PC-3 (cell line): Measurements from ENCODE around the gene POLR2C. TPM values are rescaled to one million over a fixed set of nuclear protein-coding genes. Genes with fewer than 3 reads are reported as not detected.

Source experiments
- ATAC-seq: fragments of 200-7000 bp; cut with Tn5 transposase; 2 replicates; pipeline ENCODE4 v1.9.1; 2020; ENCODE audit warnings: mild to moderate bottlenecking, moderate library complexity
- BruUV-seq: library from RNA; stranded (reverse); fragments of 400-500 nt; replicated peaks from 2 replicates; lab custom pipeline; 2021; lab: Mats Ljungman, UMichigan
- CTCF ChIA-PET: fragments of 300-600 bp; sonication (Branson Sonifier 250); formaldehyde crosslinking; loops from one replicate; lab custom pipeline; 2022; ENCODE audit warnings: antibody characterized with exemption; lab: Charles Lee
- POLR2A ChIA-PET: fragments of 300-600 bp; sonication (Branson Sonifier 250); formaldehyde crosslinking; loops from one replicate; lab custom pipeline; 2022; ENCODE audit warnings: antibody characterized with exemption; ENCODE audit not compliant: unreplicated experiment; lab: Charles Lee
- DNase-seq: peaks from one replicate; pipeline ENCODE4 v3.0.0-alpha.2; 2015
- H2AFZ ChIP-seq: fragments of 300-600 bp; sonication (generic); 2 replicates; pipeline ENCODE4 v1.6.0; 2016; ENCODE audit warnings: antibody characterized with exemption, low read length
- H3F3A ChIP-seq: fragments of 300-600 bp; sonication (generic); one replicate; pipeline ENCODE4 v1.6.0; 2017; ENCODE audit warnings: antibody characterized with exemption, low read length, control low read depth, mild to moderate bottlenecking; ENCODE audit not compliant: unreplicated experiment
- H3K27ac ChIP-seq: fragments of 300-600 bp; sonication (generic); 2 replicates; pipeline ENCODE4 v1.5.1; 2016; ENCODE audit warnings: mild to moderate bottlenecking, low read length
- H3K27me3 ChIP-seq: fragments of 300-600 bp; sonication (generic); 2 replicates; pipeline ENCODE4 v1.6.1; 2016; ENCODE audit warnings: low read length, mixed read lengths
- H3K36me3 ChIP-seq: fragments of 300-600 bp; sonication (generic); 2 replicates; pipeline ENCODE4 v1.6.1; 2016; ENCODE audit warnings: low read depth, mixed run types, low read length, mixed read lengths
- H3K4me1 ChIP-seq: fragments of 300-600 bp; sonication (generic); 2 replicates; pipeline ENCODE4 v1.5.1; 2016; ENCODE audit warnings: low read length; ENCODE audit not compliant: insufficient read depth
- H3K4me2 ChIP-seq: fragments of 300-600 bp; sonication (generic); 2 replicates; pipeline ENCODE4 v1.6.0; 2016; ENCODE audit warnings: low read length
- H3K4me3 ChIP-seq: fragments of 300-600 bp; sonication (generic); 2 replicates; pipeline ENCODE4 v1.5.1; 2016; ENCODE audit warnings: mild to moderate bottlenecking, low read length, mixed read lengths
- H3K79me2 ChIP-seq: fragments of 300-600 bp; sonication (generic); 2 replicates; pipeline ENCODE4 v1.6.1; 2017; ENCODE audit warnings: low read length, mixed read lengths
- H3K9ac ChIP-seq: fragments of 300-600 bp; sonication (generic); 2 replicates; pipeline ENCODE4 v1.6.0; 2016; ENCODE audit warnings: mild to moderate bottlenecking, low read length
- H3K9me2 ChIP-seq: fragments of 300-600 bp; sonication (generic); replicated peaks from 2 replicates; pipeline ENCODE4 v1.6.1; 2016; ENCODE audit warnings: mixed run types, low read length, mixed read lengths
- H3K9me3 ChIP-seq: fragments of 300-600 bp; sonication (generic); 2 replicates; pipeline ENCODE4 v1.6.1; 2016; ENCODE audit warnings: low read length, mixed read lengths
- H4K20me1 ChIP-seq: fragments of 300-600 bp; sonication (generic); 2 replicates; pipeline ENCODE4 v1.6.1; 2016; ENCODE audit warnings: low read length, mixed read lengths
- EZH2 ChIP-seq: fragments of 300-600 bp; sonication (generic); IDR thresholded peaks from one replicate; pipeline ENCODE4 v1.6.1; 2017; ENCODE audit warnings: antibody characterized with exemption, mild to moderate bottlenecking, low read length; ENCODE audit not compliant: unreplicated experiment
- EZH2phosphoT487 ChIP-seq: fragments of 300-600 bp; sonication (generic); IDR thresholded peaks from 2 replicates; pipeline ENCODE4 v1.6.1; 2018; ENCODE audit warnings: mild to moderate bottlenecking, antibody characterized with exemption, low read length, borderline replicate concordance
- intact Hi-C: fragments of 100-400 bp; cut with micrococcal nuclease; formaldehyde crosslinking; loops from 2 replicates; pipeline ENCODE4 v1.9.0; 2023
- total RNA-seq: library from RNA; depleted of rRNA; stranded (reverse); fragments of >200 nt; gene quantifications from 2 replicates; pipeline ENCODE4 v1.2.3, GENCODE V29; 2014
- TF ChIP-seq, protein P1 (sequence below): fragments of 300-600 bp; sonication (generic); conservative IDR thresholded peaks from 2 replicates; pipeline ENCODE4 v1.5.1; 2017; ENCODE audit warnings: antibody characterized with exemption, low read depth, mild to moderate bottlenecking, low read length

The POLR2C gene
- total RNA-seq, 1 experiment from 2014 or later, result 114 TPM

DNA sequence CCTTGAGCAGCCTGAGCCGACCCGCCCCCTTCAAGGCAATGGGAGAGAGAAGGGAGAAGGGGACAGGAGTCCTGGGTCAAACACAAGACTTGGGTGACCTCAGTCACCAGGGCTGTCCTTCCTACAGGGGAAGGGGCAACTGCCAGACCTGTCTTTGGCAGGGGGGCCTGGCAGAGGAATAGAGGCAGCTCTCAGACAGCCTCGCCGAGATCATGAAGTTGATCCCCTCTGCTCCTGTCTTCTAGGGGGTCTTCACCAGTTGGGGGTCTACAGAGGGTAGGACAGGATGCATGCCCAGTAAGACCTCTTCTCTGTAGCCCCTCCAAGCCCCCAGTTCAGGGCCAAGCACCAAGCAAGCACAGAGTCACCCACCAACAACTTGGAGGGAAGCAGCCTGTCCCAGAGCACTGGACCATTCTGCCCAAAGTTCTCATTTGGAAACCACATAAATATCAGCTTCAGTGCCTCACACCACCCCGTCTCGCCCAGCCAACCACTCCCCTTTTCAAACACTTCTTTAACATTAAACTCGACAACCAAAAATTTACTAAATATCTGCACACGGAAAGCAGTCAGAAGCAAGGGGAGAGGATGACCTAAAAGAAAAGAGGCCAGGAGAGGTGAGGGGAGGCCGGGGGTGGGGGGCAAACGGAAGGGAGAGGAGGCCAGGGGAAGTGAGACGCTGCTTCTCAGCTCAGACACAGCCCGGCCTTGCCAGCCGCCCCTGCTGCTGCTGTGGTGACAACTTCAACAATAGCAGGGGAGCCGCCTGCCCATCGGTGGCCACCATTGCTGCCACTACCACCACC is 16.1 kb downstream of the POLR2C start:
- ATAC-seq (no peak), DNase-seq (no peak)
- TF ChIP-seq EZH2phosphoT487 (no peak), EZH2 (no peak)
- TF ChIP-seq, protein P1, sequence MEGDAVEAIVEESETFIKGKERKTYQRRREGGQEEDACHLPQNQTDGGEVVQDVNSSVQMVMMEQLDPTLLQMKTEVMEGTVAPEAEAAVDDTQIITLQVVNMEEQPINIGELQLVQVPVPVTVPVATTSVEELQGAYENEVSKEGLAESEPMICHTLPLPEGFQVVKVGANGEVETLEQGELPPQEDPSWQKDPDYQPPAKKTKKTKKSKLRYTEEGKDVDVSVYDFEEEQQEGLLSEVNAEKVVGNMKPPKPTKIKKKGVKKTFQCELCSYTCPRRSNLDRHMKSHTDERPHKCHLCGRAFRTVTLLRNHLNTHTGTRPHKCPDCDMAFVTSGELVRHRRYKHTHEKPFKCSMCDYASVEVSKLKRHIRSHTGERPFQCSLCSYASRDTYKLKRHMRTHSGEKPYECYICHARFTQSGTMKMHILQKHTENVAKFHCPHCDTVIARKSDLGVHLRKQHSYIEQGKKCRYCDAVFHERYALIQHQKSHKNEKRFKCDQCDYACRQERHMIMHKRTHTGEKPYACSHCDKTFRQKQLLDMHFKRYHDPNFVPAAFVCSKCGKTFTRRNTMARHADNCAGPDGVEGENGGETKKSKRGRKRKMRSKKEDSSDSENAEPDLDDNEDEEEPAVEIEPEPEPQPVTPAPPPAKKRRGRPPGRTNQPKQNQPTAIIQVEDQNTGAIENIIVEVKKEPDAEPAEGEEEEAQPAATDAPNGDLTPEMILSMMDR, result no peak
- CTCF ChIA-PET, result no interaction called here
- Histone ChIP-seq H3K9ac (no peak overlapping the region), H3K4me2 (no peak overlapping the region), H3K79me2 (no peaks in the 10 kb centered on the region), H3K27ac (no peak overlapping the region), H3K9me2 (no peaks in the 10 kb centered on the region), H3K4me3 (no peak overlapping the region), H3K9me3 (no peaks in the 10 kb centered on the region), H3F3A (no peaks in the 10 kb centered on the region), H3K27me3 (no peaks in the 10 kb centered on the region), H2AFZ (no peak overlapping the region), H3K4me1 (no peaks in the 10 kb centered on the region), H4K20me1 (no peaks in the 10 kb centered on the region), H3K36me3 (no peaks in the 10 kb centered on the region)
- intact Hi-C loops, result no loop called here
- POLR2A ChIA-PET, result no interaction called here
- no TSS peak for BruUV-seq

DNA sequence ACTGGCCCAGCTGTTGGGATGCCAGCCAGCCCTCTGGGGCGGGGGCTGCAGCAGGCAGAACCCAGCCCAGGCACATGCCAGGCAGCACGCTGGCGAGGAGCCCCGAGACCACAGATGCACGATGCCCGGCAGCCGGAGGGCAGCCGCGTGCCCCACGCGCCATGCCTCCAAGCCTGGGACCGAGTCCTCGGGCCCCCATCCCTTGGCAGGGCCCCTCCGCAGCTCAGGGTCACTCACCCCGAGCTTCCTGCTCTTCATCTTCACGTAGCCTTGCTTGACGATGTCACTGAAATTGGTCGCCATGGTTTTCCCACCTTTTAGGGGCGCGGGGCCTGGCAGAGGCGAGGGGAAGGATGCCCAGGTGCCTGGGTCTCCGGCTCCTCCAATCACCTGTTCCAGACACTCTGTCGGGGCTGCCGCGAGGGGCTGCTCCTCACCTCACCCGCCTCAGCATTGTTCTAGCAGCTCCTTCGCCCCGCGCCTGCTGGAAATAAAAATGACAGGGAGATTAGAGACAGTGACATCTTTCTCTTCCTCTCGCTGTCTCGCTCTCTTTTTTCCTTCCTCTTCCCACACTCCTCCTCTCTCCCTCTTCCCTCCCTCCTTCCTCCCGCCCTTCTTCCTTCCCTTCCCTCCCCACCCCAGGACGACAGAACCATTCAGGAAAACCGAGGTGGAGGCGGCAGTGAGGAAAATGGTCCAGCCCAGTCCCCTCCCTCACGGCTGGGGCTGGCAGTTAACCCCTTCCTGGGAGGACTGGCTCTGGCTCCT is 16.9 kb downstream of the POLR2C start:
- intact Hi-C loops, result no loop called here
- H3K27ac ChIP-seq, result no peak overlapping the region
- ChIA-PET POLR2A (no interaction called here), CTCF (no interaction called here)
- no peak overlapping the region for H2AFZ ChIP-seq
- TF ChIP-seq EZH2phosphoT487 (no peak), EZH2 (no peak)
- TF ChIP-seq, protein P1, result no peak
- BruUV-seq, result no TSS peak
- DNase-seq (no peak), ATAC-seq (no peak)
- no peaks in the 10 kb centered on the region for H3F3A ChIP-seq
- no peaks in the 10 kb centered on the region for H4K20me1 ChIP-seq
- no peak overlapping the region for H3K4me2 ChIP-seq
- H3K9me2 ChIP-seq, result no peaks in the 10 kb centered on the region
- no peak overlapping the region for H3K4me3 ChIP-seq
- no peaks in the 10 kb centered on the region for H3K79me2 ChIP-seq
- no peak overlapping the region for H3K9ac ChIP-seq
- no peaks in the 10 kb centered on the region for H3K36me3 ChIP-seq
- H3K9me3 ChIP-seq, result no peaks in the 10 kb centered on the region
- no peaks in the 10 kb centered on the region for H3K4me1 ChIP-seq
- no peaks in the 10 kb centered on the region for H3K27me3 ChIP-seq
